Left forelimb (tissue), 1 donor: Measurements from ENCODE around the gene VAMP7.
"Not testable (repeated sequence)": the region's sequence is repeated elsewhere in the genome, so short reads cannot be mapped to it uniquely, and the experiment has no call there.

Experiments
- DNase-seq: peaks from one replicate; pipeline ENCODE4 v3.0.0-alpha.2; 2018; ENCODE audit warnings: low spot score

Gene VAMP7

DNA sequence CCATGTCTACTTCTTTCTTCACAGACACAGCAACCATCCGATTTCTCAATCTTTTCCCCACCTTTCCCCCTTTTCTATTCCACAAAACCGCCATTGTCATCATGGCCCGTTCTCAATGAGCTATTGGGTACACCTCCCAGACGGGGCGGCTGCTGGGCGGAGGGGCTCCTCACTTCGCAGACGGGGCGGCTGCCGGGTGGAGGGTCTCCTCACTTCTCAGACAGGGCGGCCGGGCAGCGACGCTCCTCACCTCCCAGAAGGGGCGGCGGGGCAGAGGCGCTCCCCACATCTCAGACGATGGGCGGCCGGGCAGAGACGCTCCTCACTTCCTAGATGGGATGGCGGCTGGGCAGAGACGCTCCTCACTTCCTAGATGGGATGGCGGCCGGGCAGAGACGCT, 26.5 kb downstream of the VAMP7 start:
- not testable (repeated sequence) for DNase-seq

DNA sequence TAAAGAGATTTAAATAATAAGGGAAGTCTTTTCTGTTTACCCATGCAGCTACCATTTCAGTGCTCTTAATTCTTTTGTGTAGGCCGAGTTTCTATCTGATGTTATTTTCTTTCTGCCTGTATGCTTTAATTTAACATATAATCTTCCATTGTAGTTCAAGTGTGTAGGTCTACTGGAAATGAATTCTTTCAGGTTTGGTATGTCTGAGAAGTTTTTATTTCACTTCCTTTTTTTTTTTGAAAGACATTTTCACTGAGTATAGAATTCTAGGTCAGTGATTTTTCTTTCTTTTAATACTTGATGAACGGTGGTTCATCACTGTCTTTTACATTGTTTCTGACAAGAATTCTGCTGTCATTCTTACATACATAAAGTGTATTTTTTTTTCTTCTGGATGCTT, 42.1 kb downstream of the VAMP7 start:
- no peak for DNase-seq

DNA sequence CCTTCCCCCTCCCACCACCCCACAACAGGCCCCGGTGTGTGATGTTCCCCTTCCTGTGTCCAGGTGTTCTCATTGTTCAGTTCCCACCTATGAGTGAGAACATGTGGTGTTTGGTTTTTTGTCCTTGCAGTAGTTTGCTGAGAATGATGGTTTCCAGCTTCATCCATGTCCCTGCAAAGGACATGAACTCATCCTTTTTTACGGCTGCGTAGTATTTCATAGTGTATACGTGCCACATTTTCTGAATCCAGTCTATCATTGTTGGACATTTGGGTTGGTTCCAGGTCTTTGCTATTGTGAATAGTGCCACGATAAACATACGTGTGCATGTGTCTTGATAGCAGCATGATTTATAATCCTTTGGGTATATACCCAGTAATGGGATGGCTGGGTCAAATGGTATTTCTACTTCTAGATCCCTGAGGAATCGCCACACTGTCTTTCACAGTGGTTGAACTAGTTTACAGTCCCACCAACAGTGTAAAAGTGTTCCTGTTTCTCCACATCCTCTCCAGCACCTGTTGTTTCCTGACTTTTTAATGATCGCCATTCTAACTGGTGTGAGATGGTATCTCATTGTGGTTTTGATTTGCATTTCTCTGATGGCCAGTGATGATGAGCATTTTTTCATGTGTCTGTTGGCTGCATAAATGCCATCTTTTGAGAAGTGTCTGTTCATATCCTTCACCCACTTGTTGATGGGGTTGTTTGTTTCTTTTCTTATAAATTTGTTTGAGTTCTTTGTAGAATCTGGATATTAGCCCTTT, 49.9 kb downstream of the VAMP7 start:
- not testable (repeated sequence) for DNase-seq

DNA sequence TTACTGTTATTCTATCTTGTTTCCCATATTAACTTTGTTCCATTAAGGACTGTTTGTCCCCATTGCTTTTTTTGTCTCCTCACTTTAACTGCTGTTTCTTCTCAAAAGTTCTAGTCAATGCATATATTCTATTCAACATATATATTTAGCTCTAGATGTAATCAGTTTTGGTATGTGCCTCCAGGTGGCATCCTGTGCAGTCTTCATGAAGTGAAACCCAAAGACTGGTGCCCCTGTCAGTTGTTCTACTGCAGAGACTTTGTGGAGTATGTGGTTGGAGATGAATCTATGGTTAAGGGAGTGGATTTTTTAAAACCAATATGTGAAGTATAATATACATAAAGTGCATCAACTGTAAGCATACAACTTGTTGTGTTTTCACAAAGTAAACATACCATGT, 57.0 kb downstream of the VAMP7 start:
- DNase-seq = no peak

DNA sequence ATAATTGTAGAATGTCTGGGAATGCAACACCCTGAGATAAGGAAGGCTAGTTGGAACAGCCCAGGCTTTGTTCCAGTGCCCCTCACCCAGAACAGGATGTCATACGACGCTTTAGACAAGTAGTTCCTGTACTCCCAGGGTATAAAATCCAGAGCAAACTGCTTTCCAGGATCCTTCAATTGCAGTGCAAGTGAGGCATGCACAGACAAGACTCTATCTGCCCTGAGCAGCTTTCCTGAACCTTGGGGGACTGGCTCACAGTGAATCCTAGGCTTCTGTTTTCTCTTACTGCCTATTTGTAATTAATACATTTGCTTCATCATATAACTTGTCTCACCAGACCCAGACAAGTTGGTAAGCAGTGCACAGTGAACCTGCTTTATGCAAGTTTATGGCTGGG, 68.0 kb downstream of the VAMP7 start:
- DNase-seq = no peak

DNA sequence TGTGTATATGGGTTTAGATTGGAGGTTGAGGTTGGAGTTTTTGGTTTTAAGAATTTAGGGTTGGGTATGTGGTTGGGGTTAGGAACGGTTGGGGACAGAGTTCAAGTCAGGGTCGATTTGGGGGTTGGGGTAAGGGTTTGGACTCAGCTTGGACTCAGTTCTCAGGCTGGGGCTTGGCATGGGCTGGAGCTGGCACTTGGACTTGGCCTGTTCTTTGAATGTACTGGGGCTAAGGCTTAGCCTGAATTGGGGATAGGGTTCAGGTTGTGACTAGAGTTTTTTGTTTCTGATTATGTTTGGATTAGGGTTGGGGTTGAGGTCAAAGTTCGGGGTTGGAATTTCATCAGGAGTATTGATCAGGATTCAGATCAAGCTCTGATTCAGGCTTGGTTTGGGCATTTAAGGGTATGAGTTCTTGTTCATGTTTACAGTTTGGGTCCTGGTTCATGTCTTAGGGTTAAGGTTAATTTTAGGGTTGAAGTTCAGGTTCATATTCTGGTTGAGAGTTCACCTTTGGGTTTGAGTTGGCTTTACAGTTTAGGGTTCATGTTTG, 70.2 kb downstream of the VAMP7 start:
- no peak for DNase-seq

DNA sequence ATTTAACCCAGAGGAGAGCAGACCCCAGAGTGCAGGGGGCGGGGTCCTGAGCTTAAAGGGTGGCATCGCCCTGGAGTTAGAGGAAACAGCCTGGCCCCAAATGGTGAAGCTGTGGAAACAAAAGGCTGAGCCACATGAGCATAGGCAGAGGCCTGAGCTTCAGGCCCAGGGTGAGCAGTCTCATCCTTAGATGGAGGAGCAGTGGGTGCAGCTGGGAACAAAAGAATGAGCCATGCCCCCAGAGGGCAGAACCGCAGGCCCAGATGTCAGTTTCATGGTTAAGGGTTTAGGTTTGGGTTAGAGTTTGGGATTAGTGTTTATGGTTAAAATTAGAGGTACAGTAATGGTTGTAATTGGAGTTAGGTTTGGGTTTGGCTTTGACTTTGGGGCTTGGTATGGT, 71.9 kb downstream of the VAMP7 start:
- no peak for DNase-seq

DNA sequence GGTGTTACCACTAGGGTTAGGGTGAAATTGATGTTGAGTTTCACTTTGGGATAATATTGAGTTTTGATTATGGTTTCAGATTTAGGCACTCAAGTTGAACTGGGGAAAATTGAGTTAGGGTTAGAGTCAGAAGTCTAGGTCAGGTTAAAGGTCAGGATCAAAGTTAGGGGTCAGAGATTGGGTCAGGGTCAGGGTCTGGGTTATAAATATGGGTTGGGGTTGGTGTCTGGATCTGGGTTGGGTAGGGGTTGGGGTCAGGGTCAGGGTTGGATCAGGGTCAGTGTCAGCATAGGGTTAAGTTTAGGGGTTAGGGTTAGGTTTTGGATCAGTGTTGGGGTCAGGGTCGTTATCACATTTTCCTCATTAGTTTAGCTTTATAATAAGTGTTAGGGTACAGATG, 73.6 kb downstream of the VAMP7 start:
- no peak for DNase-seq

DNA sequence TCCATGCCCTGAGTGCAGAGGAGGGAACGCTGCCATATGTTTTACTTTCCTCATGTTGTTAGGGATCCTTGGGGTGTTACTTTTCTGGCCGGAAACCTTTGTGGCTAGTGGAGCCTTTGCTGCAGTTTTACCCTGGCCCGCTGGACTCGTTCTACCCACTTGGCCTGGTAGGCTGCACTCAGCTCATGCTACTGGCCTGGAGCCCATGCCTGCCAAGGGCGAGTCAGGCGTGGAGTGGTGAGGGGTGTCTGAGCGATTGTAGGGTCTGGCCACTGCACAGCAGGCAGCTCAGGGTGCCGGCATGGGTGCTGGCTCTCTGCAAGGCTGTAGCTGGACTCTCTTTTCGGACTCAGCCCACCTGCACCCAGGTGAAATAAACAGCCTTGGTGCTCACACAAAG, 75.0 kb downstream of the VAMP7 start:
- DNase-seq = no peak

DNA sequence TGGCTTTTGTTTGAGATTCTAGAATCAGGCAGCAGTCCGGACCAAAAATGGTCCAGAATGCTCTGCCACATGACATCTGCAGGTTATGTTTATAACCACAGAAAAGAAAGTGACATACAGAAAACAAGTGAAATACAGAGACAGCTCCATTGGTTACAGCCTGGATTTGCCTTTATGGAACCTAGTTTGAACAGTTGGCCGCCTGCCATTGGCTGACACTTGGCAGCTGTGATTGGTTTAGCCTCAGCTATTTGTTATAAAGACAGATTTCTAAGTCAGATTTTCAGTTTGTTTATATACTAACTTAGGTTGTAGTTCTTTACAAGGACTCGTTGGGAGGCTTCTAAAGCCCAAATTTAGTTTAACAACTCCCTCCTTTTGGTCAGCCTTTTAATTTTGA, 75.5 kb downstream of the VAMP7 start:
- no peak for DNase-seq

DNA sequence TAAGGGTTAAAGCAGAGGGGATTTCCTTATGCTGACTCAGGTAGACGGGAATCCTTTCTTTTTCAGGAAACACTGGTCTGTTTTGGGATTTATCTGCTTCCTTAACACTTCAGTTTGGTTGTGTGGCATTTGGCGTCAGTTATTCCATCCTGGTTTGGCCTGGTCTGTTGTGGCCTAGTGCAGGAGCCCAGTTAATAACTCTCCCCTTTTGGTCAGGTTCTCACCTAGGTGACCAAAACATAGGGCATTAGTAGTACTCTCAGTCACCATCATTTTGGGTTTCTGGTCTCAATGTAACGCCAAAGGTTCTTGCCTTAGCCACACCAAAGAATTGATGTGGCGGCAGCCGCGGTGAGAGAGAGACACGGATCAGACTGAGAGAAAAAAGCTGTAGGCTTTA, 76.7 kb downstream of the VAMP7 start:
- DNase-seq = no peak

DNA sequence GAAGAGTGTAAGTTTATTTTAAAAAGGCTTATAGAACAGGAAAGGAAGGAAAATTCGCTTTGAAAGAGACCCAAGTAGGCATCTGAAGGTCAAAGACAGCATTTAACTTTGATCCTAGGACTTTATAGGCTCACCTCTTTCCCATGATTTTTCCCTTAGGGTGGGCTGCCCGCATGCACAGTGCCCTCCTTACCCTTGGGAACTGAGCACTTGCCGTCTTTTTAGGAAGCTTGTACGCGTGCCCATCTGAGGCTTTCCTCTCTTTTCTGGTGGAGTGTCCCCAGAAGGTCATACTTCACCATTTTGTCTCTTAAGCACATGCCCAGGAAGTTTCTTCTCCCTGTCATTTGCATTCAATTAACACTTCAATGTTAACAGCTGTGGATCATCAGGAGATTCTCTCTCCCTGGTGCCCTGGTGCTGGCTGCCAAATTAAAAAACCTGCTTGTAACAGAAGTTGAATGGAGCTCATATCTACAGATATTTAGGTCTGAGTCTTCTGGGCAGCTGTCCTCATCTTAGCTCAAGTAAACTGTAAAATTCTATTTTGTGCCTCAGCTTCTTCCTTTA, 78.0 kb downstream of the VAMP7 start:
- no peak for DNase-seq

DNA sequence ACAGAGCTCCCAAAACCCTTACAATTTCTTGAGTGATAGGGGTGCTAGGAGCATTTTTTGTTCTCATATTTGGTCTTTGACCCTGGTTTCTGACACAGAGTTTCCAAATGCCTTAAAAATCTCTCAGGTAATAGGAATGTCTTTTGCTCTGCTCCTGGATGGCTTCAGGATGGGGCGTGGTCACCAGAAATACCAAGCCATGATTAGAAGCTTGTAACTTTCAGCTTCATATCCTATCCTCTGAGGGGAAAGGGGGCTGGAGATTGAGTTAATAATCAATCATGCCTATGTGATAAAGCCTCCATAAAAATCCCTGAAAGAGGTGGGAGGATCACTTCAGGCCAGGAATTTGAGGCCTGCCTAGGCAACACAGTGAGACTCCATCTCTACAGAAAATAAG, 81.8 kb downstream of the VAMP7 start:
- no peak for DNase-seq

DNA sequence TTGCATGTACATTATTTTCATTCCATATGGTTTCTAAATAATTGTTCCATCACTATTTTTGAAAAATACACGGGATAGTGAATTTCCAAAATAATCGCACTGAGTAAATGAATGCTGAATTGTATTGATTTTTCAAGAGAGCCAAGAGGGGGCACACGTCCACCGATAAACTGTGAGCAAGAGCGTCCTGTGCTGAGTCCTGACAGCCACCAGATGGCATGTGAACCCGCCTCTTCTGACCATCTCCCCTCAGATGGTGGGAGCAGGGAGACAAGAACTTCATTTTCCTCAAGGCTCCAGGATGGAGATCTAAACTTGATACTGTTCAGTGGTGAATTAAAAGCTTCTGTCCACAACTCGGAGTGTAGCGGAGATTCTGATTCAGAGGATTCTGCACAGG, 85.7 kb downstream of the VAMP7 start:
- no peak for DNase-seq

DNA sequence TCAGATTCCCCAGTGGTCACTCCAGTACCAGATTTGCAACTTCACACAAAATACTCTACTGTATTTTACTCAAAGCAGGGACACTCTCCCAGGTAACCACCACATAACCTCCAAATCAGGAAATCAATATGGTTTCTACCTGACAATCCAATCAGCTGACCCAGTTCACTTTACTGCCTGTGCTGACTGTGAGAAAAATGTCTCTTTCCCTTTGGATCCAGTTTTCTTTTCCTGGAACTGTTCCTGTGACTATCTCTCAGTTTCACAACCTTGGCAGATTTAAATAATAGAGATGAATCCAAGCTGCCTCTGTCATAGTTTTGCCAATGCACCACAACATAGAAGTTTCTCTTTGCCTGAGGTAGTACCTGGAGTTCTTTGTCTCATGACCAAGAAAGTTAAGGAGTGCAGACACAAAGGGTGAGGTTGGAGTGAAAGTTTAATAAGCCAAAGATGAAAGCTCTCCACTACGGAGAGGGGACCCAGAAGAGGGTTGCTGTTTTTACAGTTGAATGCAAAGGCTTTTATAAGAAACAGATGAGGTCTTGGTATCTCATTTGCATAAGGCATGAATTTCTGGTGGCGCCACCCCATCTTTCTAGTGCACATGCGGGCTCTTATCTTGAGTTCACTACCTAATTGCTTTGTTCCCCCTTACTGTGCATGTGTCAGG, 86.6 kb downstream of the VAMP7 start:
- DNase-seq = no peak

DNA sequence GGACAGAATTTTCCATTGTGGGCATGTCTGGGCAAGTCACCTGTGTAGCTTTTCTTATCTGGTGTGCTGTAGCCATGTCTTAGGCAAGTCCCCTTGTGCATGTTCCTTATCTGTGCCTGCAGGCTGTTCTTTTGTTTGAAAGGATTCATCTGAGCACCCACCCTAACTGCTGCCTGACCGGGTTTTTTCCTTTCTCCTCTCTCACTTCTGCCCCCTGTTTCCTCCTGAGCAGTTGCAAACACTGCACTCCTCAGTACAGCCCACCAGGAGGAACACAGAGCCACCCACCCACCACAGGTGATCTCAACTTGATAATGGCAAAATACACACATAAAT, 87.1 kb downstream of the VAMP7 start:
- no peak for DNase-seq

DNA sequence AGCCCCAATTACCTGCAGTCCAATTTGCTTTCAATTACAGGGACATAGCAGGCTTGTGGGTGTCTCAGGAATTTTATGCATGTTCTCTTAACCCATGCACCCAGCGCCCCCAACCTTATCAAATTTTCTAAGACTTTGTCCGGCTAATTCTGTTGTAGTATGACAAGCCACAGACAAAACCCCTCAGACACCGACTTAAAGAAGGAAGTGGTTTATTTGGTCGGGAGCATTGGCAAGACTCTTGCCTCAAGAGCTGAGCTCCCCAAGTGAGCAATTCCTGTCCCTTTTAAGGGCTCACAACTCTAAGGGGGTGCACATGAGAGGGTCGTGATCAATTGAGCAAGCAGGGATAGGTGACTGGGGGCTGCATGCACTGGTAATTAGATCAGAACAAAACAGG, 87.6 kb downstream of the VAMP7 start:
- DNase-seq = no peak

DNA sequence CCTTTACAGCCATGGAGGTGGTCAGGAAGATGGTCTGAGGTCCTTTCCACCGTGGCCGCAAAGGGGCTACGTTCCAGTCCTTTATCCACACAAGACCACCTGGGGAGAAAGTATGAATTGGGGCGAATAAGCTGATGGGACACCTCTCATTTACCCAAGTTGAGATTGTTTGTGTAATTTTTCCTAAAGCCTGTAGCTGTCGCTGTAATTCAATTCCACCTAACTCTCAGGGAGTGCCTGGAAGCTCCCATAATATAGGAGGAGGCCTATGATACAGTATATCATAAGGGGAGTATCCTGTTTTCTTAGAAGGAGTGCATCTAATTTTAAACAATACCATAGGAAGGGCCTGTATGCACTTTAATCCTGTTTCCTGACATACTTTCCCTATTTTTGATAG, 90.5 kb downstream of the VAMP7 start:
- DNase-seq = not testable (repeated sequence)

DNA sequence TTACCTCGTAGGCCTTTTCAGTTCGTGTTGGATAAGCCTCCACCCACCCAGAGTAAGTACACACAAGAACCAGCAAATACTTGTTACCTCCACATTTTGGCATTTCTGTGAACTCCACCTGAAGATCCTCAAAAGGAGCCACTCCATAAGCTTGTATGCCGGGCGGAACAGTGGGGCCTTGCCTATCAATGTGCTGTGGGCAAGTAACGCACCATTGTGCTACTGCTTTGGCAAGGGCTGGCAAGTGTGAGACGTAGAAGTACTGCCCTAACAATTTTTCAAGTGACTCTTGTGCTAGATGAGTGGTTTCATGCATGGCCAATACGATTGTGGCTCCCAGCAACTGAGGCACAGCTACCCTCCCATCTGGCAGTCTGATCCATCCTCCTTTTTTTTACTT, 91.1 kb downstream of the VAMP7 start:
- not testable (repeated sequence) for DNase-seq

DNA sequence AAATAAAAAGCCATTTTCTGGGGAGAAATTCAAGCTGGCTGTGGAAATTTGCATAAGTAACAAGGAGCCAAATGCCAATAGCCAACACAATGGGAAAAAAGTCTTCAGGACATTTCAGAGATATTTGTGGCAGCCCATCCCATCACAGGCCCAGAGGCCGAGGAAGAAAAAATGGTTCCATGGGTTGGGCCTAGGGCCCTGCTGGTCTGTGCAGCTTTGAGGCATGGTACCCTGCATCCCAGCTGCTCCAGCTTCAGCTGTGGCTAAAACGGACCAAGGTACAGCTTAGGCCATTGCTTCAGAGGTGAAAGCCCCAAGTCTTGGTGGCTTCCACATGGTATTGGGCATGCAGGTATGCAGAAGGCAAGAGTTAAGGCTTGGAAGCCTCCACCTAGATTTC, 102.2 kb downstream of the VAMP7 start:
- DNase-seq = no peak

DNA sequence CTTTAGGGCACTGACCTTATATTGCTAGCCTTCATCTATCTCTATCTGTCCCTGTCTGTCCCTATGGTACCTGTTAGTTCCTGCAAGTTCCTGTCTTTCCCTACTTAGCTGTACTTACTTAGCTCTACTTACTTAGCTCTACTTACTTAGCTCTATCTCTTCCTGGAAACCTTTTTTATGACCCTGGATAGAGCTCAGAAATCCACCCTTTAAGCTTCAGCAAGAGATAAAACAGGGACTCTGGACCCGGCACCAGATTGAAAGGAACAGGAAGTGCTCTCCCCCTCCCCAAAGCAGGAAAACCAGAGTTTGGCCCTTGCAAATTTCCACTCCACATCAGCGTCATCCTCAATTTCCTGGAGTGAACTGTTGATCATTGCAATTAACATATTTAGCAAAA, 104.1 kb downstream of the VAMP7 start:
- no peak for DNase-seq

DNA sequence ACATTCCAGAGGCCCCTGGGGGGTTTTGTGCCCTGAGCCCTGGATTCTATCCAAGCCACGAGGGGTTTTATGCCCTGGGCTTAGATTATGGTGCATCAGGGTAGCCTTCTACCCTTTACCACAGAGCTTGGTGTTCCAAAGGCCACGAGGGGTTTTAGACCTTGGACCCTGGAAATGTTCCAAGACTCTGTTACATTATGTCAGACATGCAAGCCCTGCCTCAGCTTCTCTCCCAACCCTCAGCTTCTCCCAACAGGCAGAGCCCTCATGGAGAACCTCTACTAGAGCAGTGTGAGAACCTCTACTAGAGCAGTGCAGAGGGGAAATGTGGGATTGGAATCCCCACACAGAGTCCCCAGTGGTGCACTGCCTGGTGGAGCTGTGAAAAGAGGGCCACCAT, 105.8 kb downstream of the VAMP7 start:
- DNase-seq = not testable (repeated sequence)

DNA sequence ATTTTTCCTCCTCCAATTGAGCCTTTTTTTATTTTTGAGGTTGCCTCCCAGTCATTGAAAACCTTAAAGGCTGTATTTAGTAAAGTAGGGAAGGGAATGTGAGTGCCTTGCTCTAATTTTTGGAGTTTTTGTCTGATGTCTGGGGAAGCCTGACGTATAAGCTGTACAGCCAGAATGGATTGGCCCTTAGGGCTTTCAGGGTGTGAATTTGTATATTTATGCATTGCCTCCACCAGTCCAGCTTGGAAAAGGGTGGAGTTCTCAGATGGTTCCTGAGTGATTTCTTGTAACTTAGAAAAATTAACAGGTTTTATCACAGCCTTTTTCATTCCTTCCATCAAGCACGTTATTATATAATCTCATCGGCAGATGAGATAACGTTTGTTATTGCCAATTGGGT, 107.7 kb downstream of the VAMP7 start:
- DNase-seq = no peak
